Parathyroid adenoma (tissue), 2 donors: ENCODE measurements around the gene HHEX.

Experiments
- H2AFZ ChIP-seq: fragments of 300-600 bp; sonication (generic); one replicate; pipeline ENCODE4 v1.7.0; 2017; ENCODE audit warnings: antibody characterized with exemption, mild to moderate bottlenecking
- H3K27ac ChIP-seq: fragments of 300-600 bp; sonication (generic); one replicate; pipeline ENCODE4 v1.7.0; 2017
- H3K27me3 ChIP-seq: fragments of 300-600 bp; sonication (generic); one replicate; pipeline ENCODE4 v1.7.0; 2017; ENCODE audit warnings: low read length; ENCODE audit not compliant: control insufficient read depth, insufficient read depth
- H3K36me3 ChIP-seq: fragments of 300-600 bp; sonication (generic); one replicate; pipeline ENCODE4 v1.7.0; 2017; ENCODE audit warnings: low read length; ENCODE audit not compliant: control insufficient read depth, insufficient read depth
- H3K4me1 ChIP-seq: fragments of 300-600 bp; sonication (generic); one replicate; pipeline ENCODE4 v1.7.0; 2017; ENCODE audit warnings: control low read depth
- H3K4me2 ChIP-seq: fragments of 300-600 bp; sonication (generic); one replicate; pipeline ENCODE4 v1.7.0; 2017; ENCODE audit warnings: low read length
- H3K4me3 ChIP-seq: fragments of 300-600 bp; sonication (generic); one replicate; pipeline ENCODE4 v1.7.0; 2017; ENCODE audit warnings: low read depth, low read length
- H3K79me2 ChIP-seq: fragments of 300-600 bp; sonication (generic); one replicate; pipeline ENCODE4 v1.7.0; 2017; ENCODE audit warnings: control low read depth
- H3K9ac ChIP-seq: fragments of 300-600 bp; sonication (generic); one replicate; pipeline ENCODE4 v1.7.0; 2017; ENCODE audit warnings: mild to moderate bottlenecking
- H3K9me3 ChIP-seq: fragments of 300-600 bp; sonication (generic); one replicate; pipeline ENCODE4 v1.7.0; 2017; ENCODE audit warnings: low read length; ENCODE audit not compliant: control insufficient read depth
- TF ChIP-seq, protein P1 (sequence below): fragments of 300-600 bp; sonication (generic); IDR thresholded peaks from one replicate; pipeline ENCODE4 v1.7.0; 2017; ENCODE audit warnings: antibody characterized with exemption, mild to moderate bottlenecking
- donor health status: primary hyperparathyroidism.

The HHEX gene

DNA sequence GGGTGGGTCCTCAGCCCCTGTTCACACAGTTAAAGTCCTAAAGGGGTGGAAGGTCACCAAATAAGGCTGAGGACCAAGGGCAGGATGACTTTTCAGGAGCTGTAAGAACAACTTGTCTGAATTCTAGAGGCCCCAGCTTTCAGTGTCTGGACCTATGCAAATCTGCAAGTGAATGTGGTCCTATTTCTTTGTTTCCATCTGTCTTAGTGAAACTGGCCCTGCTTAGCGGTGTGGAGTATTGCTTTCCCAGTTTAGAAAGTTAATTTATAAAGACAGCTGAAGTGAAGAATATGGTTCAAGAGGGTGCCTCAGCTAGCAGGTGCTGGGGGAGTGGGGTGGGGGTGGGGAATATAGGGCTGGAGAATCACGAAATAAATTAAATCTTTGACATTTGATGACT, 40.1 kb downstream of the HHEX start:
- Histone ChIP-seq H2AFZ (no peak overlapping the region), H3K79me2 (no peaks in the 10 kb centered on the region), H3K4me1 (no peaks in the 10 kb centered on the region), H3K4me3 (no peak overlapping the region), H3K27ac (no peak overlapping the region), H3K9ac (no peak overlapping the region), H3K27me3 (no peaks in the 10 kb centered on the region), H3K36me3 (no peaks in the 10 kb centered on the region), H3K4me2 (no peak overlapping the region), H3K9me3 (no peaks in the 10 kb centered on the region)
- TF ChIP-seq, protein P1, sequence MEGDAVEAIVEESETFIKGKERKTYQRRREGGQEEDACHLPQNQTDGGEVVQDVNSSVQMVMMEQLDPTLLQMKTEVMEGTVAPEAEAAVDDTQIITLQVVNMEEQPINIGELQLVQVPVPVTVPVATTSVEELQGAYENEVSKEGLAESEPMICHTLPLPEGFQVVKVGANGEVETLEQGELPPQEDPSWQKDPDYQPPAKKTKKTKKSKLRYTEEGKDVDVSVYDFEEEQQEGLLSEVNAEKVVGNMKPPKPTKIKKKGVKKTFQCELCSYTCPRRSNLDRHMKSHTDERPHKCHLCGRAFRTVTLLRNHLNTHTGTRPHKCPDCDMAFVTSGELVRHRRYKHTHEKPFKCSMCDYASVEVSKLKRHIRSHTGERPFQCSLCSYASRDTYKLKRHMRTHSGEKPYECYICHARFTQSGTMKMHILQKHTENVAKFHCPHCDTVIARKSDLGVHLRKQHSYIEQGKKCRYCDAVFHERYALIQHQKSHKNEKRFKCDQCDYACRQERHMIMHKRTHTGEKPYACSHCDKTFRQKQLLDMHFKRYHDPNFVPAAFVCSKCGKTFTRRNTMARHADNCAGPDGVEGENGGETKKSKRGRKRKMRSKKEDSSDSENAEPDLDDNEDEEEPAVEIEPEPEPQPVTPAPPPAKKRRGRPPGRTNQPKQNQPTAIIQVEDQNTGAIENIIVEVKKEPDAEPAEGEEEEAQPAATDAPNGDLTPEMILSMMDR: no peak

GRCh38 chr10:92732958-92733357, 43.2 kb downstream of the HHEX start:
- H3K9me3 ChIP-seq: no peaks in the 10 kb centered on the region
- no peaks in the 10 kb centered on the region for H3K4me1 ChIP-seq
- no peak overlapping the region for H3K9ac ChIP-seq
- no peaks in the 10 kb centered on the region for H3K36me3 ChIP-seq
- H3K27ac ChIP-seq: no peak overlapping the region
- H2AFZ ChIP-seq: no peak overlapping the region
- TF ChIP-seq, protein P1: no peak
- no peak overlapping the region for H3K4me2 ChIP-seq
- no peaks in the 10 kb centered on the region for H3K27me3 ChIP-seq
- no peak overlapping the region for H3K4me3 ChIP-seq
- no peaks in the 10 kb centered on the region for H3K79me2 ChIP-seq

- Histone ChIP-seq H3K27ac (no peak overlapping the region), H3K27me3 (no peaks in the 10 kb centered on the region), H3K36me3 (no peaks in the 10 kb centered on the region), H3K9ac (no peak overlapping the region), H3K4me3 (no peak overlapping the region), H3K9me3 (no peaks in the 10 kb centered on the region), H3K79me2 (no peaks in the 10 kb centered on the region), H2AFZ (no peak overlapping the region), H3K4me1 (no peaks in the 10 kb centered on the region), H3K4me2 (no peak overlapping the region)
- TF ChIP-seq, protein P1: no peak
These were observed 44.5 kb downstream of the HHEX start for GRCh38 chr10:92734301-92734700.

DNA sequence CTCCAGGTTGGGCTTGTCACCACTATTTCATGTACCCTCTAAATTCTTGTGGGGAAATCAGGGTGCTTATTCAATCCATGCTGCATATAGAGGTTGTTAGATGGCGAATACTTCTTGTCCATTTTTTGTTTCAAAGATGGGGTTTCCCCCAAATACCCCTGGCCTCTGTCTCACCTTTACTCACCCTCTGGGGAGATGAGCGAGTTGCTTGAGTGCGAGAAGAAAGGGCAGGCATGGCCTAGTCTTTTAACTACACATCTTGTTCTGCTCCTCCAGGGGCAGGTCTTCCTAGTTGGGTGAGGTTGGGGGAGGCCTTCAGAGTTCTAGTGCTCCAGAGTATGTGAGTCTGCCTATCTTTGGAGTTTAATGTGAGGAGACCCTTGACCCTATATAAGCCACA, 46.2 kb downstream of the HHEX start:
- TF ChIP-seq, protein P1: no peak
- Histone ChIP-seq H3K27ac (no peak overlapping the region), H3K4me2 (no peak overlapping the region)

GRCh38 chr10:92737484-92737883, 47.7 kb downstream of the HHEX start:
- Histone ChIP-seq H3K4me2 (no peak overlapping the region), H3K36me3 (no peaks in the 10 kb centered on the region), H3K27me3 (no peaks in the 10 kb centered on the region), H2AFZ (no peak overlapping the region), H3K27ac (no peak overlapping the region), H3K79me2 (no peaks in the 10 kb centered on the region), H3K9me3 (no peaks in the 10 kb centered on the region), H3K4me1 (no peaks in the 10 kb centered on the region), H3K9ac (no peak overlapping the region), H3K4me3 (no peak overlapping the region)
- TF ChIP-seq, protein P1: no peak

More for the DNA sequence above, 46.2 kb downstream of the HHEX start:
- Histone ChIP-seq H3K36me3 (no peaks in the 10 kb centered on the region), H3K4me3 (no peak overlapping the region), H3K79me2 (no peaks in the 10 kb centered on the region), H2AFZ (no peak overlapping the region), H3K4me1 (no peaks in the 10 kb centered on the region), H3K9ac (no peak overlapping the region), H3K27me3 (no peaks in the 10 kb centered on the region), H3K9me3 (no peaks in the 10 kb centered on the region)
